ENCODE data around the gene KIF2A.
"Not testable (repeated sequence)": the region's sequence is repeated elsewhere in the genome, so short reads cannot be mapped to it uniquely, and the experiment has no call there.

The KIF2A gene

GRCh38 chr5:62284946-62285891 lies 20.8 kb upstream of the KIF2A start:
- TF ChIP-seq CTCF (IDR thresholded peaks at IDR 0.05; ENCODE audit: insufficient read depth, low read length, missing control alignments) = no peak
- H3K4me3 ChIP-seq (ENCODE audit: low read depth, low read length) = no peak overlapping the region
- DNase-seq (ENCODE audit: low read depth, low spot score) = no peak
- CTCF ChIA-PET = no interaction called here
- POLR2A ChIA-PET = no interaction called here

GRCh38 chr5:62286834-62287233 lies 19.2 kb upstream of the KIF2A start:
- DNase-seq (ENCODE audit: low read depth, low spot score) = no peak
- POLR2A ChIA-PET = no interaction called here
- no peak overlapping the region for H3K4me3 ChIP-seq (ENCODE audit: low read depth, low read length)
- CTCF ChIA-PET = no interaction called here
- TF ChIP-seq CTCF (IDR thresholded peaks at IDR 0.05; ENCODE audit: insufficient read depth, low read length, missing control alignments) = no peak

GRCh38 chr5:62287237-62287636 lies 18.8 kb upstream of the KIF2A start:
- no peak overlapping the region for H3K4me3 ChIP-seq (ENCODE audit: low read depth, low read length)
- ChIA-PET CTCF (no interaction called here), POLR2A (no interaction called here)
- DNase-seq (ENCODE audit: low read depth, low spot score) = no peak
- no peak for TF ChIP-seq CTCF (IDR thresholded peaks at IDR 0.05; ENCODE audit: insufficient read depth, low read length, missing control alignments)

- no peak for DNase-seq (ENCODE audit: low read depth, low spot score)
- ChIA-PET POLR2A (interaction anchor here (0.9 kb wide), 1 partner anchor 18 kb away, joined by 3 read pairs; the partner anchor contains the start of gene KIF2A), CTCF (no interaction called here)
- no peak overlapping the region for H3K4me3 ChIP-seq (ENCODE audit: low read depth, low read length)
- TF ChIP-seq CTCF (IDR thresholded peaks at IDR 0.05; ENCODE audit: insufficient read depth, low read length, missing control alignments) = no peak
These were observed 17.9 kb upstream of the KIF2A start for GRCh38 chr5:62288118-62288517.

GRCh38 chr5:62289813-62290212 lies 16.2 kb upstream of the KIF2A start:
- TF ChIP-seq CTCF (IDR thresholded peaks at IDR 0.05; ENCODE audit: insufficient read depth, low read length, missing control alignments) = no peak
- ChIA-PET POLR2A (no interaction called here), CTCF (no interaction called here)
- no peak overlapping the region for H3K4me3 ChIP-seq (ENCODE audit: low read depth, low read length)
- no peak for DNase-seq (ENCODE audit: low read depth, low spot score)

GRCh38 chr5:62291829-62292228 lies 14.2 kb upstream of the KIF2A start:
- DNase-seq (ENCODE audit: low read depth, low spot score); CTCF ChIA-PET; POLR2A ChIA-PET; H3K4me3 ChIP-seq (ENCODE audit: low read depth, low read length): not testable (repeated sequence)

GRCh38 chr5:62296998-62297397 lies 9.0 kb upstream of the KIF2A start:
- no peak for TF ChIP-seq CTCF (IDR thresholded peaks at IDR 0.05; ENCODE audit: insufficient read depth, low read length, missing control alignments)
- no peak overlapping the region for H3K4me3 ChIP-seq (ENCODE audit: low read depth, low read length)
- DNase-seq (ENCODE audit: low read depth, low spot score) = no peak
- ChIA-PET CTCF (no interaction called here), POLR2A (no interaction called here)

Measured in AG04449 (cell line).